Hair follicle dermal papilla cell (primary cell): ENCODE measurements around the gene KATNA1. TPM values are rescaled to one million over a fixed set of nuclear protein-coding genes. Genes with fewer than 3 reads are reported as not detected.

ENCODE experiments used
- small RNA-seq: library from RNA; depleted of rRNA; stranded (forward); fragments of <200 nt; gene quantifications from one replicate; pipeline ENCODE3, GENCODE V24; 2012
- total RNA-seq: library from RNA; depleted of rRNA; stranded (reverse); fragments of >200 nt; gene quantifications from 2 replicates; pipeline ENCODE4 v1.2.3, GENCODE V29; 2012

The KATNA1 gene
- total RNA-seq, result 28.3 and 29.5 TPM in 2 replicates

DNA sequence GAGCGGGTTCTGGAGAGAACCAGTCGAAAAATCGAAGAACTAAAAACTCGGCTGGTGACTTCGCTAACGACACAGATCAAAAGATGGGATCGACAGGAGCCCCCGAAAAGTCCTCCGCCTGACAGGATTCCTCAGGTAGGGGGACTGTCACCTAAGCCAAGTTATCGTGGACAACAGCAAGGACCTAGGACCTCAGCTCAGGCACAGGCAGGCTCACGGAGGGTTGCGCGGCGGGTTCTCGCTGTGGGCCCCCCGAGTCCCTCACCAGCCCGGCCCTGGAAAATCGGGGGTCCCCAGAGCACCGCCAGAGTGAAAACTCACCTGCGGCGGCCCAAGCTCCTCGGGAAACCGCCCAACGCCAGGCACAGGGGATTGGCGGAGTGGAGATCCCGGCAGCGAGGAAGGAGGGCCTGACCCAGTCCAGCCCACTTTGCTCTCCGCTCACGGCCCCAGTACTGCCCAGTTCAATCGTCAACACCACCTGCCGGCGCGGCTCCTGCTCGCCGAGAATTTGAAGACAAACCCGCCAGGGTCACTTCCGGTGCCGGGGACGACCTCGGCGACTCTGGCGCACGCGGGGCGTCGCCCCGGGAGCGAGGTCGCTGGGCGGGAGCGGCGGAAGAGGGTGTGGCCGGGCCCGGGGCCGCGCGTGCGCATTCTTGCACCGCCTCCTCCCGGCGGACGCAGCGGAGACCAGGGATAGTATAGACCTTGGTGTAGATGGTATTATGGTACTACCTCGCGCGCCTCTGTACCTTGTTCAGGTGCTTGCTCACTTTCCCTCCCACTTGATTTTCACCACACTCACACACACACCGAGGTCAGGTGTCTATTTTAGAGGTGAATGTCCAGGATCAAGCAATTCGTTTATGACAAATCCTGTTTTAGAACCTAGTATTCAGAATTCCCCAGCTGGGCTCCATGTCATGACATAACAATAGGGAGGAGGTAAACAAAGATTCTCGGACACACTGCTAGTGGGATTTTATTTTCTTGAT is at the start of gene KATNA1:
KATNA1 (minus strand) TSS at position 567 of the 998 bp plus-strand sequence. CDS start 10,167 bp downstream, outside the sequence.

GRCh38 chr6:149565527-149566409 is 82.7 kb downstream of the KATNA1 start, which contains the start of gene GINM1:
GINM1 (plus strand) TSS chr6:149566375; CDS start chr6:149566415, 40 bp downstream.

GRCh38 chr6:149545754-149546471 is 102.6 kb downstream of the KATNA1 start, which contains the start of gene PPIL4:
PPIL4 (minus strand) TSS chr6:149546043; CDS start chr6:149546005, 38 bp downstream.

Small RNA genes lying within 50 kb of the gene (small RNA-seq; reads per million reads assigned to genes)
- gene RF00019 (not detected), gene RF00410 (not detected)

Other genes starting within 250 kb of the KATNA1 start
- gene SUMO4, start 248.5 kb downstream of the KATNA1 start, total RNA-seq, result 3.2 and 3.9 TPM in 2 replicates
- 0.24 and 1.1 TPM in 2 replicates for gene ZC3H12D, start 163.7 kb downstream of the KATNA1 start, total RNA-seq
- 32.3 and 35.7 TPM in 2 replicates for gene PPIL4, start 102.7 kb downstream of the KATNA1 start, total RNA-seq
- 53.5 and 55.3 TPM in 2 replicates for gene GINM1, start 82.3 kb downstream of the KATNA1 start, total RNA-seq
- gene LATS1, start 69.4 kb upstream of the KATNA1 start, total RNA-seq, result 30.4 and 34.1 TPM in 2 replicates
- gene NUP43, start 97.8 kb upstream of the KATNA1 start, total RNA-seq, result 23.4 and 35.1 TPM in 2 replicates
- 90.4 and 110 TPM in 2 replicates for gene PCMT1, start 101.0 kb upstream of the KATNA1 start, total RNA-seq
- 96.8 and 137 TPM in 2 replicates for gene LRP11, start 215.6 kb upstream of the KATNA1 start, total RNA-seq
- 0.49 TPM in 1 of 2 replicates, not detected in the other for gene RAET1E, start 249.4 kb upstream of the KATNA1 start, total RNA-seq